KOPT-K1 (cell line): ENCODE measurements around the gene SYCP2L.
"Not testable (repeated sequence)": the region's sequence is repeated elsewhere in the genome, so short reads cannot be mapped to it uniquely, and the experiment has no call there.

ENCODE experiments used
- H3K27ac ChIP-seq: fragments of 200-600 bp; sonication (generic); 2 replicates; pipeline ENCODE4 v1.5.1; 2016; ENCODE audit warnings: antibody characterized with exemption, mild to moderate bottlenecking, low read depth, low read length; ENCODE audit not compliant: poor library complexity, severe bottlenecking
- H3K36me3 ChIP-seq: fragments of 200-600 bp; sonication (generic); 2 replicates; pipeline ENCODE4 v1.5.1; 2017; ENCODE audit warnings: antibody characterized with exemption, mild to moderate bottlenecking, low read length, moderate library complexity; ENCODE audit not compliant: insufficient read depth
- H3K9me3 ChIP-seq: fragments of 200-600 bp; sonication (generic); 2 replicates; pipeline ENCODE4 v1.5.1; 2017; ENCODE audit warnings: antibody characterized with exemption, low read length, mild to moderate bottlenecking; ENCODE audit not compliant: insufficient read depth, poor library complexity, severe bottlenecking

Gene SYCP2L

DNA sequence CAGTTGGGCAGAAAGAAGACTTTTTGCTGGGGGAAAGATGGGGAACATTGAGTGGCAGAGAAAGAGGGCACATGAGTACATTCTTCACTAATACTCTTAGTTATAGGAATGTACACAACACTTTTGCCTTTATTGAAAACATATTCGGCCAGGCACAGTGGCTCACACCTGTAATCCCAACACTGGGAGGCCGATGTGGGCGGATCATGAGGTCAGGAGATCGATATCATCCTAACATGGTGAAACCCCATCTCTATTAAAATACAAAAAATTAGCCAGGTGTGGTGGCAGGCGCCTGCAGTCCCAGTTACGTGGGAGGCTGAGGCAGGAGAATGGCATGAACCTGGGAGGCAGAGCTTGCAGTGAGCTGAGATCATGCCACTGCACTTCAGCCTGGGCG is 23.8 kb upstream of the SYCP2L start:
- H3K36me3 ChIP-seq, H3K27ac ChIP-seq, H3K9me3 ChIP-seq: not testable (repeated sequence)

DNA sequence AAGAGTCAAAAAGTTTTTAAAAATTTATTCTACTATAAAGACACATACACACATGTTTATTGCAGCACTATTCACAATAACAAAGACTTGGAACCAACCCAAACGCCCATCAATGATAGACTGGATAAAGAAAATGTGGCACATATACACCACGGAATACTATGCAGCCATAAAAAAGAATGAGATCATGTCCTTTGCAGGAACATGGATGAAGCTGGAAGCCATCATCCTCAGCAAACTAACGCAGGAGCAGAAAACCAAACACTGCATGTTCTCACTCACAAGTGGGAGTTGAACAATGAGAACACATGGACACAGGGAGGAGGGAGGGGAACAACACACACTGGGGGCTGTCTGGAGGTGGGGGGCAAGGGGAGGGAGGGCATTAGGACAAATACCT is 20.1 kb upstream of the SYCP2L start:
- H3K9me3 ChIP-seq, H3K36me3 ChIP-seq, H3K27ac ChIP-seq: not testable (repeated sequence)

DNA sequence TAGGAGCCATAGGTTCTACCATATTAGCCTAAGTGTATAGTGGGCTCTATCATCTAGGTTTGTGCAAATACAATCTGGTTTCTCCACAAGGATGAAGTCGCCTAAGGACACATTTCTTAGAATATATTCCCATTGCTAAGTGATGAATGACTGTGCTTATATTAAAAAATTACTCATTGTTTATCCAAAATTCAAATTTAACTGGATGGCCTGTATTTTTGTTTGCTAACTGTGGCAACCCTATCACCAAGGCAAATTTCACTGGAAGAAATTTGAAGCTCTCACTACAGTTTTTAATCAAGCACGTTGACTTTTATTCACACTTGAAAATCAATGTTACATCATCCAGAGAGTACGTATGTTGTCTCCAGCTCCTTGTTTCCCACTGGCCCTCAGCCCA is 18.9 kb upstream of the SYCP2L start:
- Histone ChIP-seq H3K36me3 (no peaks in the 10 kb centered on the region), H3K9me3 (no peaks in the 10 kb centered on the region), H3K27ac (no peak overlapping the region)

DNA sequence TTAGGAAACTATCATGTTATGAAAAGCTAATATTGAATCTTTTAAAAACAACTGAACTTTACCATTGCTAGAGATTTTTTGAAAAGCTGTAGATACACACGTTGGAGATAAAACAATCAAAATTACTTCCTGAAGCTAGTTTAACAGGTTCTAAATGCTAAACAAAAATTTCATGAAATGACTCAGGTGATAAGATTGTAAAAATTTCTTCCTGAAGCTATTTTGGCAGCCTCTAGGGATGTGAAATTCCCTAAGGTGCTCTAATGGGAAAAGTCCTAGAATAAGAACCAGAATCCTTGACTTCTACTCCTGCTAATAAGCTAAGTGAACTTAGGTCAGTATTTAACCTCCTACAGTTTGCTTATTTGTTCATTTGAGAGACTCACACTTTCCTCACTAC is 13.5 kb upstream of the SYCP2L start:
- H3K9me3 ChIP-seq: no peaks in the 10 kb centered on the region
- no peak overlapping the region for H3K27ac ChIP-seq
- H3K36me3 ChIP-seq: no peaks in the 10 kb centered on the region

DNA sequence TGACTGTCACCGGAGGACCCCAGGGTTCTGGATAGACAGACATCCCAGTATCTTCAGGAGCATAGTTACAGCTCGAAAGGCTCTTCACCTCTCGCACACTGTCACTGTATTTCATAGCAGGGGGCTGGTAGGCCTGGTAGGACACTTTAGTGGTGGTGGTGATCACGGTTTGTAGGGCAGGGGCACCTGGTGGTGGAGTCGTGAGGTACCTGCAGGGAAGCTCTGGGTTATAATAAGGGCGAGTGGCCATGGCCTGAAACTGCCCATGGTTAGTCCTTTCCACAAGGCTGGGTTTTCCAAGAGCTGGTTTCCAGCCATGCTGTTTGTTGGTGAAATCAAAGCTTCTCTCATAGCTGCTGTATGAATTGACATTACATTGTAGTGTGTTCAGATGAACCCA is 12.6 kb upstream of the SYCP2L start:
- Histone ChIP-seq H3K27ac (no peak overlapping the region), H3K36me3 (no peaks in the 10 kb centered on the region), H3K9me3 (no peaks in the 10 kb centered on the region)

DNA sequence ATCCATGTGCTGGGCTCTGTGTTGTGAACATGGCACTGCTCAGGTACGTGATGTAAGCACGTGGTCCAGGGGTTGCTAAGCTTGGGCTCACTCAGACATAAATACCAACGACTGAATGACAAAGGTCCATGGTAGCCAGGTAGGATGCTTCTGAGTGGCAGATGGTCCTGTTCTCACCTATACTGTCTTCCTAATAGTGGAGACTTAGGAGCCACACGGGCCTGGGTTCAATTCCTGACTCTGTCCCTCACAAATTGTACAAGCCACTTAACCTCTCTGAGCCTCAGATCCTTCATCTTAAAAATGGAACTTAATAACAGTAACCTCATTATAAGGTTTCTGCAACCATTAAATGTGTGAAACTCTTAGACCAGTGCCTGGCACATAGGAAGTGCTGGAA is 11.8 kb upstream of the SYCP2L start:
- no peak overlapping the region for H3K27ac ChIP-seq
- no peaks in the 10 kb centered on the region for H3K36me3 ChIP-seq
- H3K9me3 ChIP-seq: no peaks in the 10 kb centered on the region

DNA sequence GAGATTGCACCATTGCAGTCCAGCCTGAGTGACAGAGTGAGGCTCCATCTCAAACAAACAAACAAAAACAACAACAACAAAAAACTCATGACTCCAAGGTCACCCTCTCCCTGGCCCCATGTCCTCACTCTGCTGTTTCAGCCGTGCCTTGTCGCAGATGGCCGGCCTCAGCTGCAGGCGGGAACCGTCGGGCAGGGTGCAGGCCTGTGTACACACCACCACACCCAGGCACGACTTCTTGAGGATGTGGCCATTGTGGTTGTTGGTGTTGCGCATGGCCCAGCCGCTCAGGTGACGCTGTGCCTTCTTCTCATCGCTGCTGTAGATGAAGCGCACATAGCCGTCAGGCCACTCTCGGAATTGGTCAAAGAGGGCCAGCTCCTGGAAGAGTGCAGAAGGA is 9.8 kb upstream of the SYCP2L start:
- Histone ChIP-seq H3K9me3 (no peaks in the 10 kb centered on the region), H3K36me3 (no peaks in the 10 kb centered on the region), H3K27ac (no peak overlapping the region)

DNA sequence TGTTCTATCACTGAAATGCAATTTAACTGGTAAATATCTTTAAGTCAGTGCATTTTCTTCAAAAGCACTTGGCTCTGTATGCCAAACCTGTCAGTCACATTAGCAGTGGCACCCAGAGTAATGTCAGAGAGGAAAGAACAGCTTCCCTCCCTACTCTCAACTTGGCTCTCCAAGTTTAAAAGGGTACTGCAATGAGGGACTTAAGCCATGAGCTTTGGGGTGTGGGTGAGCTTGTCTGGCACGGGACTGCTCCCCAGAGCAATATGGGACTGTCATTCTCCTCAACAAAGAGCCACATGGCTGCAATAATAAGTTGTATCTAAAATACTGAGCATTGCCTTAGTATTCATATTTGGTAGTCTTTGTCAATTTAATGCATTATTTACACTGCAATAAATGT is 9.0 kb upstream of the SYCP2L start:
- H3K27ac ChIP-seq: no peak overlapping the region
- no peaks in the 10 kb centered on the region for H3K36me3 ChIP-seq
- peaks cover 5% of the 10 kb centered on the region for H3K9me3 ChIP-seq

DNA sequence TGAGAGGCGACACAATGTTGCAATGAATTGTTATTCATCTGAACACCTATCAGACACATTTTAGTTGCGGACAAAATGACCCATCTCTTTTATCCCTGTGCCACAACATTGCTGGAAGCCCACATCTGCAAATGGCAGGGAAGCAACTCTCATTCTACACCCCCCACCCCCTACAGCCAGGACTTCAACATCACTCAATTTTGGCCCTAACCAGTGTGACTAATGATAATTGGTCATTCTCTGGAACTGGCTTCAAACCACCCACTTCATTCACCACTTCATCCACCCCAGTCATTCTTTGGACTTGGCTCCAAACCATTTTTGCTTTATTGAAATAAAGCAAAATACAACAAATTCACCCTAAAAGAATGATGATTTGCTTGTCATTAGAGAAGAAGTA is 6.5 kb upstream of the SYCP2L start:
- H3K36me3 ChIP-seq: no peaks in the 10 kb centered on the region
- H3K9me3 ChIP-seq: peaks cover 10% of the 10 kb centered on the region
- H3K27ac ChIP-seq: no peak overlapping the region

DNA sequence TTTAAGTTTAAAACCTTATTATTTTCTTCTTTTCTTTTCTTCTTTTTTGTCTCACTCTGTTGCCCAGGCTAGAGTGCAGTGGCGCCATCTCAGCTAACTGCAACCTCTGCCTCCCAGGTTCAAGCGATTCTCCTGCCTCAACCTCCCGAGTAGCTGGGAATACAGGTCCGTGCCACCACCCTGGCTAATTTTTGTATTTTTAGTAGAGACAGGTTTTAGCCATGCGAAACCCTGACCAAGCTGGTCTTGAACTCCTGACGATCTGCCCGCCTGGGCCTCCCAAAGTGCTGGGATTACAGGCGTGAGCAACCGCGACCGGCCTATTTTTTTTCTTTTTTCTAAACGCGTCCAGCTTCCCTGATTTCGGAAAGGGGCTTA is 4.6 kb upstream of the SYCP2L start:
- H3K9me3 ChIP-seq, H3K36me3 ChIP-seq, H3K27ac ChIP-seq: not testable (repeated sequence)

DNA sequence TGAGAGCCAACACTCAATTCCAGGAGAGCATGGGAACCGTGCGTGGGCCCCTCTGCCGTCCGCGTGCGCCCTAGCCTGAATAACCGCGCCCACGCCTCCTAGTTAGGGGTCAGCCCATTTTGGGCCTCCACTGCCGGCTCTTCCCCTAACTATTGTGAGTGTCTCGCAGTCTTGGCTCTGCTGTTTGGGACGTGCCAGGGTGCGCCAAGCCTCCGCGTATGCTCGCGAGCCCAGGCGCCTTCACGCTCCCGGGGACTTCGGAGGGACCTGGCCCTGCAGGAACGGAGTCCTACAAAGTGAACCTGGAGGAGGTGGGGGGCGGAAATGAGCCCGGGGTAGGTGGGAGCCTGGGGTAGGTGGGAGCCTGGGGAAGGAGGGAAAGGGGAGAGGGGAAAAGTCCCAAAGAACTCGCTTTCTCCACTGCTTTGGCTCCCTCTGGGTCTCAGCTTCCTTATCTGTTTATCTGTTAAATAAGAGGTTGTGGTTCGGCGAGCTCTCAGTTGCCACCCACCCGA is 4.1 kb upstream of the SYCP2L start:
- Histone ChIP-seq H3K27ac (no peak overlapping the region), H3K9me3 (peaks cover 10% of the 10 kb centered on the region)

DNA sequence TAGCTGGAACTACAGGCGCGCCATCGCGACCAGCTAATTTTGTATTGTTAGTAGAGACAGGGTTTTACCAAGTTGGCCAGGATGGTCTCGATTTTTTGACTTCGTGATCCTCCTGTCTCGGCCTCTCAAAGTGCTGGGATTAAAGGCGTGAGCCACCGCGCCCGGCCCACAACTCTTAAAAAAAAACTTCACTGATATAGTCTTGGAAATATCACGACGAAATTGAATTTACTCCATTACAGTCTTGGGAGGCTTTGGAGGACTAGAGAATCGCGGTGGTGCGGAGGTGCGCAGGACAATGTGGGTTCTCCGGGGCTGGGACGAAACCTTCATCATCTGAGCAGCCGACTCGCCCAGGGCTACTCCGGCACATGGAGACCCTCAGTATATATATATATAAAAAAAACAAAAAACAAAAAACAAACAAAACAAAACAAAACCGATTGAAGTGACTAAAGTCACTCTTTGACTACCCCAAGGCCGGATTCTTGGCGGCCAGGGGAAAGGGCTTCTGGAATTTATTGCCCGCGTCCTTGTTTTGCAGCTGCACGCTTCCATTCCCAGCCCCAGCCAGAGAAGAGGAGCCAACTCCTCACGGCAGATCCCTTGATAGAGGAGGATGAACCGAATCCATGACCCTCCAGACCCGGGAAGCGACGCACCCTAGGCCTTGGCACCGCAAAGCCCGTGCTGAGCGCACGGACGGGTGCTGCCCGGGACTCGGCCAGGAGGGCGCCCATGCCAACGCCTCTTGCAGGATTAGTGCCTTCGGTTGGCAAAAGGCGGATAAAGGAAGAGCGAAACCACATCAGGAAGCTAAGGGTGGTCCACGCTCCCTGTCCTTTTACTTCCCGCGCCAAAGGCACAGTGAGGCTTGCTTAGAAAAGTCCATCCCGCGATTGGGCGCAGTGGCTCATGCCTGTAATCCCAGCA is 3.3 kb upstream of the SYCP2L start:
- Histone ChIP-seq H3K36me3 (no peaks in the 10 kb centered on the region), H3K27ac (no peak overlapping the region), H3K9me3 (peaks cover 10% of the 10 kb centered on the region)

More for the DNA sequence above, 4.1 kb upstream of the SYCP2L start:
- H3K36me3 ChIP-seq: no peaks in the 10 kb centered on the region

DNA sequence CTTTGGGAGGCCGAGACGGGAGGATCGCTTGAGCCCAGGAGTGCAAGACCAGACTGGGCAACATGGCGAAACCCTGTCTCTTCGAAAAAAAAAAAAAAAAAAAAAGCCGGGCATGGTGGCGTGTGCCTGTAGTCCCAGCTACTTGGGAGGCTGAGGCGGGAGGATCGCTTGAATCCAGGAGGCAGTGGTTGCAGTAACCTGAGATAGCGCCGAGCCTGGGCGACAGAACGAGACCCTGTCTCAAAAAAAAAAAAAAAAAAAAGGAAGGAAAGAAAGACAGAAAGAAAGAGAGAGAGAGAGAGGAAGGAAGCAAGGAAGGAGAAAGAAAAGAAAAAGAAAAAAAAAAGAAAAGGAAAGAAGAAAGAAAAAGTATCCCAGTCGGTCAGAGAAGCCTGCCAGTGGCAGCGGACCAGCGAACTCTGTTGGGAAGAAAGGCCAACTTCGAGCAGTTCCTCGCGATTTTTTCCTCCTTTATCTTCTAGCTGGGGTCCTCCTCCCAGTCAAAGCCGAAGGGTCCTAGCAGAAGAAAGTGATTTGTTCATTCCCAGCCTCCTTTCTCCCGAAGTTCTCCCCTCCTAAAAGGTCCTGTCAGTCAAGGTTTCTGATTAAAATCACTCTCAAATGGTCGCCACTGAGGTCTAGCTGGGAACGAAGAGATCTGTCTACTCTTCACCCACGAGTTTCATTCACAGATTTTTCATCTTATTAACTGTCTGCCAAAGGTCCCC is 2.4 kb upstream of the SYCP2L start:
- Histone ChIP-seq H3K9me3 (peaks cover 10% of the 10 kb centered on the region), H3K36me3 (no peaks in the 10 kb centered on the region), H3K27ac (no peak overlapping the region)

DNA sequence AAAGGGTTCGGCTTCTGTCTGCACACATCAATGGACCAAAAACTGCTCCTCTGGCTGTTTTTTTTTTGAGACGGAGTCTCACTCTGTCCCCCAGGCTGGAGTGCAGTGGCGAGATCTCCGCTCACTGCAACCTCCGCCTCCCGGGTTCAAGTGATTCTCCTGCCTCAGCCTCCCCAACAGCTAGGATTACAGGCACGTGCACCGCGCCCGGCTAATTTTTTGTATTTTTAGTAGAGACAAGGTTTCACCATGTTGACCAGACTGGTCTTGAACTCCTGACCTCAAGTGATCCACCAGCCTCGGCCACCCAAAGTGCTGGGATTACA is 524 bp upstream of the SYCP2L start:
- H3K27ac ChIP-seq, H3K36me3 ChIP-seq, H3K9me3 ChIP-seq: not testable (repeated sequence)

DNA sequence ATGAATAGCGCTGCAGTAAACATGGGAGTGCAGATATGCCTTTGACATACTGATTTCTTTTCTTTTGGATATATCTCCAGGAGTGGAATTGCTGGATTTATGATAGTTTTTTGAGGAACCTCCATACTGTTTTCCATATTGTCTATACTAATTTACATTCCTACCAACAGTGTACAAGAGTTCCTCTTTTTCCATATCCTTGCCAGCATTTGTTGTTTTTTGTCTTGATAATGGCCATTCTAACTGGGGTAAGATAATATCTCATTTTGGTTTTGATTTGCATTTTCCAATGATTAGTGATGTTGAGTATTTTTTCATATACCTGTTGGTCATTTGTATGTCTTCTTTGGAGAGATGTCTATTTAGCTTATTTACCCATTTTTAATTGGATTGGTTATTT is 3.3 kb downstream of the SYCP2L start:
- Histone ChIP-seq H3K36me3 (no peaks in the 10 kb centered on the region), H3K9me3 (no peaks in the 10 kb centered on the region), H3K27ac (no peak overlapping the region)

DNA sequence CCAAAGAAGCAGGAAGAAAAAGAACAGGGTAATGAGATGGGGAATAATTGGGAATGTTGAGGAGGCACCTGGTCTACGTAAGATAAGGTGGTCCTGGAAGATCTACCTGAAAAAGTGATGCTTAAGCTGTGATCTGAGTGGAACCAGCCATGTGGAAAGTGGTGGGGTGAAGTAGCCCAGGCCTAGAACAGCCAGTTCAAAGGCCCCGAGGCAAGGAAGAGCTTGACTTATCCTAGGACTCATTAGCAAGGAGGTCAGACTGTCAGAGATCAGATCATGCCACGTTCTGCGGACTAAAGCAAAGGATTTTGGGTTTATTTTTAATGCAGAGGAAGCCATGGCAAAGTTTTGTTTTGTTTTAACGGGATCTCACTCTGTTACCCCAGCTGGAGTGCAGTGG is 5.1 kb downstream of the SYCP2L start:
- Histone ChIP-seq H3K9me3 (no peaks in the 10 kb centered on the region), H3K27ac (no peak overlapping the region), H3K36me3 (no peaks in the 10 kb centered on the region)
